DMS79 (cell line): ENCODE data around the gene DHRS12.
A peak's percentile ranks its signal among the peaks of the same experiment; 100 is the strongest.

Experiments used
- DNase-seq: peaks from one replicate; lab custom pipeline; 2025; lab: John Stamatoyannopoulos, UW

The DHRS12 gene

DNA sequence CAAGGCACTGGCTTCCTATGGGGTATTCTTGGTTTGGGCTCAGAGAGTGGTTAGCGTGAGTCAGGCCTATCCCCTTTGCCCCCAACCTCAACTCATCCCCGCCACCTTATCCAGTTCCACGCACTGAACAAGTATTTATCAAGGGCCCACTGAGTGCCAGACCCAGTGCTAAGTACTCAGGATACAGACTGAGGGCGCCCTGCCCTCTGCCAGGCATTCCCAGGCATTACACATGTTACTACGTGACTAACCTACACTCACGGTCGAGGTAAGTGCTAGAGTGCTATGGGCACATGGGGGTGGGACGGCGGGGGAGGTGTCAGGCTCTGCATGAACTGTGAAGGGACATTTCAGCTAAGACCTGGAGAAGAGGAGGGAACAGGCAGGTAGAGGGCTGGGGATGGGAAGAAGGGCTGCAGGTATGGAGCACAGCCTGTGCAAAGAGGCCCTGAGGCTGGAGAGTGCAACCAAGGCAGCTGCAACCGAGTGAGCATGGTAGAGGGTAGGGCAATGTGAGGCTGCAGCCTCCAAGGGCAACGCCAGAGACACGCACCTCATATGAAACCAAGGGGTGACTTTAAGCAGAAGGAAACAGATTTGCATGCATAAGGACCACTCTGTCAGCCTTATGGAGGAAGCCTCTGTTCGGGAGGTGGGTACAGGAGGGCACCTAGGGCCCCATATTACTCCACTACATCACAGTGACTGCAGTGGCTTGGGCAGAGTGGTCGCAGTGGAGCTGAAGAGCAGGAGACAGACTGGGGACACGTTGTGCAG, 22.5 kb downstream of the DHRS12 start:
- no peak for DNase-seq

DNA sequence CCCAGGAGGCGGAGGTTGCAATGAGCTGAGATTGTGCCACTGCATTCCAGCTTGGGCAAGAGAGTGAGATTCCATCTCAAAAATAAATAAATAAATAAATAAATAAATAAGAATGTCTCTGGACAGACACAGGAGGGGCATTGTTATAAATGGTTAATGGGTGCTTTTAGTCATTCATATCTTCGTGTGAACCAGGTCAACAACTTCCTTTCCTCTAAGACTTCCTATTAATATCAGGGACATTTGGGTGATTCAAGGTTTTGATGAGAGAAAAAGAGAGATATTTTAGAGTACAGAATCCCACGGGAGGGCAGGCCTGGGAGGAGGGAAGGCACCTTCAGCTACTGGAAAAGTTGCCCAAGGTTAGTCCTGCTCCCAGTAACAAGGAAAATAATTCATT, 23.9 kb downstream of the DHRS12 start:
- DNase-seq, result no peak

DNA sequence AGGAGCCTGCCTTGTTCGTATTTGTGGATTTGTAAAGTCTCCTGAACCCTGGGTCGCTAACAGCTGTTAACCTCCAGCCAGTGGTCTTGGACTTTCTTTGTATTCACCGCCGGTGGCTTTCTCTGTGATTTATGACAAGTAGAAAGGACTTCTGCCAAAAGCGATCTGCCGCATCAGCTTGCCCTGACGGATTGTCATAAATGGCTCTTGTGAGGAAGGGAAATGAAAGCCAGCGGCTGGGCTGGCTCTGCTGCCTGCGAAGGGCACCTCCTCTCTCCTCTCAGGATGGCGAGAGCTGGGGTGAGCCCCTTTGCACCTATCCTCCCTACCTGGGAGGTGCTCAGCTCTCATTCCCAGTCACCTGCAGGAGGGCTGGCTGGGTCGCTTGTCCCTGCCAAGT, 25.6 kb downstream of the DHRS12 start:
- DNase-seq, result peak; percentile 32

DNA sequence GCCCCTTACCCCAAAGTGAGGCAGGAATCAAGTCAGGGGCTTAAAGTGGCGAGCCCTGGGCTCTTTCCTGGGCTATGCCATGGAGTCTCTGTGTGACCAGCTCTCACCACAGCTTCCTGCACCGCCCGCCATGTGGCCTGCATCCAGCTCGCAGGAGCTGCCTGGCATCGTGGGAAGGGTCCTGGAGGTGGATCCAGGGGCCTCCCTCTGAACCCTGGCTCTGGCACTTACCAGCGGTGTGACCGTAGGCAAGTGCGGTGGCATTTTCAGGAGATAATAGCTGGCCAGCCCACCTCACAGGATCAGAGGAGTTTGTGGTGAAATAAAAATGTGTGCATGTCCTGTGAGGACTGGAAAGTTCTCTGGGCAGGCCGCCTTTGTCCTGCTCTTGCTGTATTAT, 26.0 kb downstream of the DHRS12 start:
- no peak for DNase-seq

DNA sequence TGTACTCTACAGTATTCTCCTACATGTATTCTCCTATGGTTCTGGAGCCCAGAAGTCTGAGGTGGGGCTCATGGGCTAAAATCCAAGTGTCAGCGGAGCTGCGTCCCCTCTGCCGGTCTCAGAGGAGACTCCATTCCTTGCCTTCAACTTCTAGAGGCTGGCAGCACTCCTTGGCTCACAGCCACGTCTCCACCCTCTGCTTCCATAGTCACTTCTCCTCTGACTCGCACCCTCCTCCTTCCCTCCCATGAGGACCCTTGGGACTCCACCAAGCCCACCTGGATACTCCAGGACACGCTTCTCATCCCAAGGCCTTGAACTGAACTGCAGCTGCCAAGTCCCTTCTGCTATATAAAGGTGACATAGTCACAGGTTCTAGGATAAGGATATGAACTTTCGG, 27.8 kb downstream of the DHRS12 start:
- DNase-seq, result no peak

DNA sequence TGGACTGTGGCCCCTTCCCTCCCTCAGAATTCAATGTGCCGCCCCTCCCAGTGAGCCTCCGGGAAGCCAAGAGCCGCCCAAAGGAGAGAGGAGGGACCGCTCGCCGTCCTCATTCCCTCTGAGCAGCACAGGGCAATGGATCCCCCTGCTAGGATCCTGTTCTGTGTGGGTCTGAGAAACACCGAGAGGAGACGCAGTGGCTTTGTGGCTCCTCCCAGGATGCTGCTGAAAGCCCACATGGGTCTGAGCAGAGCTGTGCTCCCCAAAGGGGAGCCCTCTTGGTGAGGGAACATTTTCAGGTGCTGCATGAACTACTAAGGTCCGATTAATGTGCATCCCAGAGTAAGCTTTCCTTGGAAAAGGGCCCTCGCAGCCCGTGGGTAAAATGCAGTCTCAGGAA, 30.4 kb downstream of the DHRS12 start:
- no peak for DNase-seq

DNA sequence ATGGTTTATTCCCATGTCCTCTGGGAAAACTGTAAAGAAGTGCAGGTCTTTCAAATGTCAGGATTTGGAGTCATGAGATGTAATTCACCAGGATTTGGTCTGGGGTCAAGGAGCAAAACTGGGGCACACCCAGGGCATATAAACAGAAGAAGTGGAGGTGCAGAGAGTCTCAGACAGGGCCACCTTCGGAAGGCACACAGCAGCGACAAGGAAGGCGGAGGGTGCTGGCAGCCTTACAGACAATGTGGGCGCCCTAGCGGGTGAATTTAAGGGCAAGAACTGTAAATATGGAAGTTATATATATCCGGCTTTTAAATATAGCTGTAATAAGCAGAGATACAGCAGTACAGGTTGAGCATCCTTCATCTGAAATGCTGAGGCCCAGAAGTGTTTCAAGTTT, 31.2 kb downstream of the DHRS12 start:
- no peak for DNase-seq

DNA sequence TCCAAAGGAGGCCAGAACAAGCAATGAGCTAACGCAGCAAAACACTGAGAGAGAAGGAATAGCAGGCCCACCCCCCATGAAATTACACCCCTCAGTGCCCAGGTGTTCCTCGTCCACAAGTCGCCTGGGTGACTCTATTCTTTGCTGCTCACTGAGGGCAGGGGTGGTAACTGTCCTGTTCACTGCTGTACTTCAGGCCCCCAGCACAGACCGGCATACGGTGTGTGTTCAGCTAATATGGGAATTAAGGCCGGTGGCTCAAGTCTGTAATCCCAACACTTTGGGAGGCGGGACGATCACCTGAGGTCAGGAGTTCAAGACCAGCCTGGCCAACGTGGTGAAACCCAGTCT, 31.9 kb downstream of the DHRS12 start:
- no peak for DNase-seq

DNA sequence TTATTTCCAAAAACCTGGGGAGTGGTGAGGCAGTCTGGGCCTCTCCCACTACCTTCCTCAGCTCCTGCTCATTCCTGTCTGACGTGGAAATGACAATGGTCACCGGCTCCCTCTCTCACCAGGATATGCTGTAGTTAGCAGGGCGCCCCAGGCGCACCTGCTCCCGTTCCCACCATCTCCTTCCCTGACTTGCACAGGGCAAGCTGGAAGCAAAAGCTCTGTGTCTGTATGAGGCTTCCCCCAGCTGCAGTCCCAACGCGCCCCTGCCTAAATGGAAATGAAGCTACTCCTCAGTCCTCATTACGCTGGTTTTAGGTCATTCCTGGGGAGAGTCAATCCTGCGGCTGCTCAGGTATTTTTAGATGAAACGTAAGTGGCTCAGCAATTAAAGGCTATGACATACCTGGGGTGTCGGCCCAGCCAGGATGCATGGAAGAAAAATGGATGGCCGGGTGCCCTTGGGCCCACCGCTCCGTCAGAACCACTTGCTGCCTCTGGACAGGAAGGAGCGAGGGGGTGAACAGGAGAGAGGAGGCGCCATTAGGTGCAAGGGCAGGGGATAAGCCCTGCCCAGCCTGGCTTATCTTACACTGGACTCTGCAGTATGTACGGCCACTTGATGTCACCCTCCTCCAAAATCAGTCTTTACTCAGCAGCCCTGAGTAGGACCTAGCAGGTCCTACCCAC, 32.4 kb downstream of the DHRS12 start:
- no peak for DNase-seq

DNA sequence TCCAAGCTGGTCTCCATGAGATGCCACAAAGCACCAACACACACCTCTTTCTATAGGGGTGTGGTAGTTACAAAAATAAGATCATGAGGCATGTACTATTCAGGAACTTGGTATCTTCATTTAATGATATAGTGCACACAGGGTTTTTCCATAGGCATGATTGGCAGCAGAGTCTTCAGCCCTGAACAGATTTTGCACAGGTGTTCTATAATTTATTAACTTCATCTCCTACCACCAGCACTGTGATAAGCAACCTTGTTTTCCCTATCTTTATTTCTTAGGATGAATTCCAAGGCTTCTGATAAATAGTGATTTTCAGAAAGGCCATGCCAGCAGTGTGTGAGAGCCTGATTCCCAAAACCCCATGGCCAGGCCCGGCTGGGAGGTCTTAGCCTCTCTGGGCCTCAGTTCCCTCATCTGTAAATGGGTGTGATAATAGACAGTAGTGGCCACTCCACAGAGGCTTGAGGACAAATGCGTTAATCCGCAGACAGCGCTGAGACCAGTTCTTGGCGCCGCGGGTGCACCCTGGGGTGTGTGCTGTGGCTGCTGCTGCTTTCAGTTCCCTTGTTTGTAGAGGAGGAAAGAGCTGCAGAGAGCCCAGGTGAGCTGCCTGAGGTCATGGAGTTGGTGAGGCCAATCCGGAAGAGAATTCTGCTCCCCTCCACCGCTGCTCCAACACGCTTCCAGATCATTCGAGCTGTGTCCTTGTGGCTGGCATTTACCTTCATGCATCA, 33.1 kb downstream of the DHRS12 start:
- DNase-seq, result no peak

DNA sequence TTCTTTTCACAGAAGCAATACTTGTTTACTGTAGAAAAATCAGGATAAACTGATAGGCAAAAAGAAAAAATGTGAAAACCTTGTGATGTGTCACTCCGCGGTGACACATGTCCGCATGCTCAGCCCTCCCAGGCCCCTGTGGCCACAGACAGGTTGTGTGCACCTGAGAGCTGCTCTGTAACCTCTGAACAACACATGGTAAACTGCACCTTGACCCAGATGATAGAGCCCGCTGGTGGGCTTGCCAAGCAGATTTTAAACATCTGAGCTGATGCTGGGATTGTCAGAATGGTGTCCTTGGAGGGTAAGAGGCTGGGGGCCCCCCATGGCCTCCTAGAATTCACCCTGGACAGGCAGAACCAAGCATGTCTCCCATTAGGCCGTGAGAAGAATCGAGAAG, 33.8 kb downstream of the DHRS12 start:
- no peak for DNase-seq

DNA sequence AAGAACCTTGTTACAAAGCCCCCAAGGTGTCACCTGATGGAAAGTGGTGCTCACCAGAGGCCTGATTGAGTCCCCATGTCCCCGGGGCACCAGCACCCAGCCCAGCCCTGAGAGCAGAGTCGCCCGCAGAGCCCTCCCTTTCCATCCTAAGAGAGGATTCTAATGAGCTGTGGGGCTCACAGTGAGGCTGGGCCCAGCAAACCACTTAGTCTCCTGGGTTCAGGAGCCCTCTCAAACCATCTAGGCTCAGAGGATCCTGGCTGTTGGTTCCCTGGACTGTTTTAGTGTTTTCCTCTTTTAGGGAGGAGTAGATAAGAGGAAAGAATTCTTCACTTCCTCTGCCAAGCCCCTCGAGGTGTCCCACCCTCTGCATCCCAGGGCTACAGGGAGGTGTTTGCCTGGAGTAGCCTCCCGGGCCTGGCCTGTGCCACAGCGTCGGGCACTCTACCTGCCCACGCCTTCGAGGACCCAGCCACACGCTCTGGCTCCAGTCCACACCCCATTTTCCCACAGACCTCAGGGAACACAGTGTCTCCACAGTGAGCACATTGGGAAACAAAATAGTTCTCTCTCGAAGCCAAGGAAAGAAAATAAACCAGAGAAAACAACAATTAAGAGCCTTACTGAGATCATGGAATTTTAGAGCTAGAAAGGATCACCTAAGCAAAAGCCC, 34.4 kb downstream of the DHRS12 start:
- DNase-seq, result no peak

DNA sequence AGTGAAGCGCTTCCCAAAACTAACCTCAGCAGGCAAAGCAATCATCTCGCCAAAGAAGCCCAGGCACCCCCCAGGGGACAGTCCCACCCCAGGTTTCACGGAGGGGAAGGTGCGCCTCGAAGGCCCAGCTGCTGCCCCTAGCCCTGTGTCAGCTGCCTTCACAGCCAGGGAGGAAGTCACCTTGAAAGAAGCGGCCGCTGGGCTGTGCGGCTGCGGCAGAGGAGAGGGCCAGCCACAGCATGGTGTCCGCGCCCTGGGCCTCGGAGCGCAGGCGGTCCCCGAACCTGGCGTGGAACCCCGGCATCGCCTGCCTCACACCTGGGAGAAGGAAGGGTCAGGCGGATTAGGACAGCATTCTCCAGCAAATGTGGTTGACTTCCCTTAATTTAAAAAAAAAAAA, 35.0 kb downstream of the DHRS12 start:
- no peak for DNase-seq

DNA sequence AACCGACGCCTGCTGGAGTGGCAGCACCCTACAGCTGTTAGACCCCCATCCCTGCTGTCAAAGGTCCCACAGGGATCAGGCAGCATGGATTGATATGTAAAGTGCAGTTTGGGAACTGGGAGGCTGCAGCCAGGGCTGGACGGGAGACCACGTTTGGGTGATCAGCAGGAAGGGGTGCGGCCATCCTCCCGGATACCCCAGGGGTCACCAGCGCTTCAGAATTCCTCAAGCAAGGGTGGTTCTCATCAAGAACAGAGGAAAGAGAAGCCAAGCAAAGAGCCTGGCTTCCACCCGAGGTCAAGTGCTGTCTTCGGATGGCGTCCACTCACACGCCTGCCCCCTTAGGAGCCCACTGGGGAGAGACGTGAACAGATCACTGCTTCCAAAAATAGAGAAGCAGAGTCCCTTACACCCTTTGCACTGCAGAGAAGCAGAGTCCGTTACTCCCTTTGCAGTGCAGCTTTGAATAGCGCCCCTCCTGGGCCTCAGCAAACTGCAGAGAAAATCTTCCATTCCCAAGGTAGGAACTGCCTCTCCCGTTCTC, 35.5 kb downstream of the DHRS12 start:
- no peak for DNase-seq

DNA sequence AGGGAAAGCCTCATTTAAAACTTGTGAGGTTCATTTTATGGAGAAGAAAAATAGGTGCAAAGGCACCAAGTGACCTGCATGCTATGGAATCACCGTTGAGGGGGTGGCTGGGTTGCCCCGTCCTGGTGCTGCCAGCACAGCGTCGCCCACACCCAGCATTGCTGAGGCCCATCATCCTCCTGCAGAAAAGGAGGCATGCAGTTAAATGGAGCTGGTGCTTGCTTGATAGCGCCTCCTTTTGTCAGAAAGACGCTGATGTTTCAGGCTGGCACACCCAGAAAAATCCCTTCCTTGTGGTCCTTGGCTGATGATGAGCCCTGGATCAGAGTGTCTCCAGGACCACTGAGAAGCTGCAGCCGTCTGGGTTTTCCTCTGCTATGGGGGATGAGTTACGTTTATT, 36.9 kb downstream of the DHRS12 start:
- DNase-seq, result no peak

DNA sequence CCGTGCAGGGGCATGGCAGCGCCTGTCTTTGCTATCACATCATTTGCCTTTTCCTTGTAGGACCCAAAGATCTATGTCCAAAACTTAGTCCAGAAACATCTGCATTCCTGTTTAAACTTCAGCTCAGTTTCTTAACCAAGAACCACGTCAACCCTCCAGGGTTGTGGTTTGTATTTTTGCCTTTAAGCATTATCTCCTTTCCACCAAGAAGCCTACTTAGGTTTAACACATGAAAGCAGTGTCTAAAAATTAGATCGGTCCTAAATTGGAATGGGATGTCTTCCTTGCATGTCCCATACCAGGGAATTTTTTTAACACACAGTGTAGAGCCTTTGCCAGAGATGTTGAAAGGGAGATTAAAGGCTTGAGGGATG, 38.8 kb downstream of the DHRS12 start:
- no peak for DNase-seq

DNA sequence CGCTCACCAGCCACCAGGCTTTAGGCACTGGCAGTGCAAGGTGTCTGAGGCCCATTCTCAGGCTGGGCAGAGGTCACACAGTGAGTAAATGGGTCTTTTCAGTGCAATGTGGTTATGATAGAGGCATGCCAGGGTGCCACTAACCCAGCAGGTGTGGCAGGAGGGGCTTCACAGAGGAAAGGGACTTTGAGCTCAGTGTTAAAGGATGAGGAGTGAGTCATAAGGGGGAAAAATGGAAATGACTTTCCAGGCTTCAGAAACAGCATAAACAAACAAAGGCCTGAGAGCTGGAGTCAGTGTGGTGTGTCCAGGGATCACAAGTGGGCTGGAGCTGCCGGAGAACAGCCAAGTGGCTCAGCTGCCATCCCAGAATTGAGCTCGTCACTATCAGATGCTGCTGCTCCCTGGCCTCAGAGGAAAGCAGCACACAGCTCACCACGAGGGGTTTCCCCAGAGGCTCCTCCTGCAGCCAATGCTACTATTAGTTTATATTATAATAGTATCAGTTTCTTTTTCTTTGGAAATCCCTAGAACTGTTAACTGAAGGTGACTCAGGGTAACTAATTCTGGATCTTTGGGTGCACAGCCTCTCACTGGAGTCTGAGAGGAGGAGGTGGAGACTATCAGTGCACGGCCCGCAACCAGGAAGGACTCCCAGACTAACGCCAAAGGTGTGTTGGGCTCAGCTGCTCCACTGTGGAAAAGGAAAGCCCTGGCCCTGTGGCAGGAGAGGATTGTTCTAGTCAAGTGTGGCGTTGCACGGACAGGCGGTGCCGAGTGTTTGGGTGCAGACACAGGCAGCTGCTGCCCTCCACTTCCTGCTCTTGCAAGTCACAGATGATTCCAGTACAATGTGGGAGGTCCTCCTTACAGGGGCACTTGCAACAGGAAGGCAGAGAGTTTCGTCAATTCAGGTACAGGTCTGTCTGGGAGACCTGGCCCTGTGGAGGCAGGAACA, 39.5 kb downstream of the DHRS12 start:
- peak; percentile 48 for DNase-seq

DNA sequence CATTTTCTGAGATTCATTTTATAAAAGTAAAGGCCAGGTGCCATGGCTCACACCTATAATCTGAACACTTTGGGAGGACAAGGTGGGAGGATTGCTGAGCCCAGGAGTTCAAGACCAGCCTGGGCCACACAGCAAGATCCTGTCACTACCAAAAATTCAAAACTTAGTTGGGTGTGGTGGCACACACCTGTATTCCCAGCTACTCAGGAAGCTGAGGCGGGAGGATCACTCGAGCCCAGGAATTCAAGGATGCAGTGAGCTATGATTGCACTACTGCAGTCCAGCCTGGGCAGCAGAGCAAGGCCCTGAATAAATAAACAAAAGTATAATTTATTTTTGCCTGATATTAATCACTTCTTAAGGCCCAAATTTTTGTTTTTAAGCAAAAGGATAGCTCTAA, 40.5 kb downstream of the DHRS12 start:
- DNase-seq, result no peak

DNA sequence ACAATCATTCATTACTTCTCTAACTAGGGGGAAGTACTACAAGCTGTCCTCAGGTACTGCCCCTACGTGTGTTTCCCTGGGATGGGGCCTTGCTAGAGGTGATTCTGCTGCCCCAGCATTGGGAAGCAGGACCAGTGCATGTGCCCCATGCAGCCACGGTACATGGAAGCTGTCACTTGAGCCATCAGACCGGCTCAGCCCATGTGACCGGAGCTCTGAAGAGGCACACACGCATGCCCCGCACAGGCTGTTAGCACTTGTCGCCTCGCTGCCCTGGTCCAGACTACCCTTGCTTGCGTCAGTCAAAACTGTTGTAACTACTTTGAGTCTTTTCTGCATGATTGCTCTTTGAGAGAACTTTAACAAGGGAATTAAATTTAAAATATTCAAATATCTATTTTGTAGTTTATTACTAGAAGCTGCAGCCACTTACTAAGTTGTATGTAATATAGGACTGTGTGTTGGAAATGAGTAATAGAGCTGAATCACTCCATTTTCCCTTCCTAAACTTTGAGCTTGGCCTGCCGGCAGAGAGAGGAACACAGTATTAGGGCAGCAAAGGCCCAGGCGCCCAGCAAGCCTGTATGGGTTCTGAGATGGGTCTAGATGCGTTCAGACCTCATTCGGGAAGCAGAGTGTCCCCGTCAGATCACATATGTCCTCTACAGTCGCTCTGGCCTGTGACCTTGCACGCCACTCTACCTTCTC, 42.2 kb downstream of the DHRS12 start:
- DNase-seq, result no peak

DNA sequence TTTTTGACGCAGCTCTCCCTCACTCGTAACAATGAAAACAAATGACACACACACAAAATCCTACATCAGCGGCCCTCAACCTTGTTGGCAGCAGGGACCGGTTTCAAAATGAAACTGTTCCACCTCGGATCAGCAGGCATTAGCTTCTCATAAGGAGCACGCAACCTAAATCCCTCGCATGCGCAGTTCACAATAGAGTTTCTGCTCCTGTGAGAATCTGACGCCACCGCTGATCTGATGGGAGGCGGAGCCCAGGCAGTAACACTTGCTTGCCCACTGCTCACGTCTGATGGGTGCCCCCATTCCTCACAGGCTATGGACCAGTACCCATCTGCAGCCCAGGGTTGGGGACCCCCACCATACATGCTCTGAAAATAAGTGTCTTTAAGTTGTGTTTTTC, 43.4 kb downstream of the DHRS12 start:
- no peak for DNase-seq

DNA sequence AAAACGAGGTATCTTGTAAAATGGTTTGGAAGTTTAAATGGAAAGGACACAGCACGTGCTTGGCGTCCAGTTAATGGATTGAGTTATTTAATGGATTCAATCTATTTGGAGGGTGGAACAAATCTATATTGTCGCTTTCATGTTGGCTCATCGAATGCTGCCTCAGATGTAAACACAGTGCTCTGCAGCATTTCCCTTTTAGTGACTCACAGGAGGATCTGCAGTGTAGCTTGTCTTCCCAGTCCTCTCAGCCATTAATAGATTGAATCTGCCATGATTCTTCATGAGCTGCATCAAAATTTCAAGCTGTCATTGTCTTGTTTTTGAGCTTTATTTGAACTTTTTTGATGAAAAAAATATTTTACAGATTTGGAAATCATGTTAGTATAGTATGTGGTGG, 44.7 kb downstream of the DHRS12 start:
- DNase-seq, result no peak
